HepG2 (cell line): Measurements from ENCODE around the gene TNFAIP1. TPM values are rescaled to one million over a fixed set of nuclear protein-coding genes. Genes with fewer than 3 reads are reported as not detected.

Experiments
- HNRNPK ChIP-seq: fragments of 200-400 bp; formaldehyde crosslinking; IDR thresholded peaks from 2 replicates; pipeline ENCODE4 v1.6.1; 2018; ENCODE audit warnings: low read length, low read depth, moderate library complexity, mild to moderate bottlenecking; ENCODE audit not compliant: poor library complexity, severe bottlenecking
- JUND ChIP-seq: sonication (generic); formaldehyde crosslinking; IDR thresholded peaks from 2 replicates; pipeline ENCODE4 v1.8.0; 2022; ENCODE audit warnings: mild to moderate bottlenecking, missing genetic modification reagents
- KAT7 ChIP-seq: IDR thresholded peaks from 2 replicates; pipeline ENCODE4 v1.6.1; 2018; ENCODE audit warnings: borderline replicate concordance, missing compliant biosample characterization
- PCBP2 ChIP-seq: fragments of 200-400 bp; formaldehyde crosslinking; optimal IDR thresholded peaks from 2 replicates; pipeline ENCODE3; 2018; ENCODE audit warnings: low read length, low read depth; ENCODE audit not compliant: poor library complexity, severe bottlenecking
- PHB2 ChIP-seq: fragments of 450-650 bp; IDR thresholded peaks from 2 replicates; pipeline ENCODE4 v1.6.1; 2018; ENCODE audit not compliant: partially characterized antibody
- PTBP1 ChIP-seq: fragments of 200-400 bp; formaldehyde crosslinking; IDR thresholded peaks from 2 replicates; pipeline ENCODE4 v1.6.1; 2018; ENCODE audit warnings: low read length, low read depth; ENCODE audit not compliant: poor library complexity, severe bottlenecking
- RBAK ChIP-seq: sonication (generic); formaldehyde crosslinking; IDR thresholded peaks from 2 replicates; pipeline ENCODE4 v1.5.1; 2020; ENCODE audit warnings: mild to moderate bottlenecking, missing genetic modification reagents
- ZNF230 ChIP-seq: sonication (generic); formaldehyde crosslinking; IDR thresholded peaks from 2 replicates; pipeline ENCODE4 v1.4.0; 2020; ENCODE audit warnings: mild to moderate bottlenecking, missing genetic modification reagents
- ZNF292 ChIP-seq: sonication (generic); formaldehyde crosslinking; IDR thresholded peaks from 2 replicates; pipeline ENCODE4 v1.8.1; 2022; ENCODE audit warnings: mild to moderate bottlenecking, low read depth, missing genetic modification reagents, borderline replicate concordance
- ZNF558 ChIP-seq: sonication (generic); formaldehyde crosslinking; IDR thresholded peaks from 2 replicates; pipeline ENCODE4 v1.9.0; 2022; ENCODE audit warnings: mild to moderate bottlenecking, missing genetic modification reagents, borderline replicate concordance
- ZNF607 ChIP-seq: sonication (generic); formaldehyde crosslinking; IDR thresholded peaks from 2 replicates; pipeline ENCODE4 v1.5.1; 2020; ENCODE audit warnings: missing genetic modification reagents, mild to moderate bottlenecking, borderline replicate concordance
- ZNF773 ChIP-seq: sonication (generic); formaldehyde crosslinking; IDR thresholded peaks from 2 replicates; pipeline ENCODE4 v1.4.0; 2020; ENCODE audit warnings: missing genetic modification reagents, borderline replicate concordance
- polyA plus RNA-seq, 8 experiments: library from polyadenylated mRNA; depleted of rRNA in 3 of 8; stranded (reverse) in 7 of 8; unstranded in 1 of 8; fragments of >200 nt; fragmentation: Illumina TruSeq in 4 of 8; extraction: Trizol in 4 of 8; gene quantifications; 2 replicates each; pipeline versions ENCODE4 v1.2.1 to v1.2.3, GENCODE V29; 2011 to 2016; ENCODE audit warnings: low read depth in 4 of 8, missing spikeins in 1 of 8, mixed read lengths in 1 of 8; ENCODE audit not compliant: insufficient read depth in 1 of 8
- total RNA-seq, 5 experiments: library from RNA; depleted of rRNA; stranded (reverse); fragments of >200 nt; fragmentation: Illumina TruSeq; extraction: Trizol; gene quantifications; 2 replicates each; pipeline ENCODE4 v1.2.3, GENCODE V29; 2016; ENCODE audit warnings: low read depth in 1 of 5
- TF ChIP-seq, protein P1 (sequence below): sonication (generic); formaldehyde crosslinking; IDR thresholded peaks from 2 replicates; pipeline ENCODE4 v1.4.0; 2020; ENCODE audit warnings: missing genetic modification reagents
- TF ChIP-seq, protein P2 (sequence below): IDR thresholded peaks from 2 replicates; pipeline ENCODE4 v1.6.1; 2012; ENCODE audit warnings: low read length, improper control_type of control experiment
- TF ChIP-seq, protein P3 (sequence below): sonication (generic); formaldehyde crosslinking; IDR thresholded peaks from 2 replicates; pipeline ENCODE4 v1.8.0; 2022; ENCODE audit warnings: missing genetic modification reagents, mild to moderate bottlenecking, borderline replicate concordance
- TF ChIP-seq, protein P4 (sequence below), 2 experiments: sonication (generic) in 1 of 2; formaldehyde crosslinking in 1 of 2; IDR thresholded peaks; 2 replicates each; pipeline versions ENCODE4 v1.4.0 to v1.6.1; 2018 to 2020; ENCODE audit warnings: missing genetic modification reagents in 2 of 2, borderline replicate concordance in 1 of 2, low read depth in 1 of 2, mild to moderate bottlenecking in 1 of 2, missing biosample characterization in 1 of 2

The TNFAIP1 gene
- total and polyA plus RNA-seq, 2 of the 13 experiments (the other 11 are each of a cell fraction or from before 2014, with no cell fraction given) = 17.5 to 40.6 TPM

DNA sequence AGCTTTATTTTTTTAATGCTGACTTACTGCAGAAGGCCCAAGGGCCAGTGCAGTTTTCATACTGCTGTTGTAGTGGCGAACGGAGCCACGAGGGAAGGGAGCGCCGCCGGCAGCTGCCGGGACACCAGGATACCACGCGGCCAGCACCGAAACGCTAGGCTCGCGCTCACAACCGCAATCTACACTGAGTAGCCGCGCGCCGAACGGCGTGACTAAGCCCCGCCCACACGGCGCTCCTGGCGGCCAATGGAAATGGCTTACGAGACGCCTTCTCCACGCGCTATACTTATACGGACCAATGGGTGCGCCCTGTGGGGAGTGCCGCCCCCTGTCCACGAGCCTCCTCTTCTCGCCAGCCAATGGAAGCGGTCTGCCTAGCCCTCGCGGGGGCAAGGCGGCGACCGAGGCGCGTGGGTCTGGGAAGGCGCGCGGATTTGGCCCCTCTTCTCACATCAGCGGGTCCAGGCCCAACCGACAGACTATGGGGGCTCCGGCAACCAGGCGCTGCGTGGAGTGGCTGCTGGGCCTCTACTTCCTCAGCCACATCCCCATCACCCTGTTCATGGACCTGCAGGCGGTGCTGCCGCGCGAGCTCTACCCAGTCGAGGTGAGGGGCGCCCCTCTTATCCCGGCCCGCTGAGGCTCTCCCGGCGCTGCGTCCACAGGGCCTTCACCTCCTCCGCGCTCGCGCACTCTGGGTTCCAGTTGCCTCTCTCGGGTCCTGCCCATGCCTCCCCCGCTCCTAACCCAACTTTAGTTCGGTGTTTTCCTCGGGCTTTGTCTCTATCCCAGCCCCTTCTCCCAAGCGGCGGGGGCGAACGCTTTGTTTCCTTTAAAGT lies 16.6 kb upstream of the TNFAIP1 start, which contains the start of gene TMEM97 (continued):
- TF ChIP-seq, protein P1, sequence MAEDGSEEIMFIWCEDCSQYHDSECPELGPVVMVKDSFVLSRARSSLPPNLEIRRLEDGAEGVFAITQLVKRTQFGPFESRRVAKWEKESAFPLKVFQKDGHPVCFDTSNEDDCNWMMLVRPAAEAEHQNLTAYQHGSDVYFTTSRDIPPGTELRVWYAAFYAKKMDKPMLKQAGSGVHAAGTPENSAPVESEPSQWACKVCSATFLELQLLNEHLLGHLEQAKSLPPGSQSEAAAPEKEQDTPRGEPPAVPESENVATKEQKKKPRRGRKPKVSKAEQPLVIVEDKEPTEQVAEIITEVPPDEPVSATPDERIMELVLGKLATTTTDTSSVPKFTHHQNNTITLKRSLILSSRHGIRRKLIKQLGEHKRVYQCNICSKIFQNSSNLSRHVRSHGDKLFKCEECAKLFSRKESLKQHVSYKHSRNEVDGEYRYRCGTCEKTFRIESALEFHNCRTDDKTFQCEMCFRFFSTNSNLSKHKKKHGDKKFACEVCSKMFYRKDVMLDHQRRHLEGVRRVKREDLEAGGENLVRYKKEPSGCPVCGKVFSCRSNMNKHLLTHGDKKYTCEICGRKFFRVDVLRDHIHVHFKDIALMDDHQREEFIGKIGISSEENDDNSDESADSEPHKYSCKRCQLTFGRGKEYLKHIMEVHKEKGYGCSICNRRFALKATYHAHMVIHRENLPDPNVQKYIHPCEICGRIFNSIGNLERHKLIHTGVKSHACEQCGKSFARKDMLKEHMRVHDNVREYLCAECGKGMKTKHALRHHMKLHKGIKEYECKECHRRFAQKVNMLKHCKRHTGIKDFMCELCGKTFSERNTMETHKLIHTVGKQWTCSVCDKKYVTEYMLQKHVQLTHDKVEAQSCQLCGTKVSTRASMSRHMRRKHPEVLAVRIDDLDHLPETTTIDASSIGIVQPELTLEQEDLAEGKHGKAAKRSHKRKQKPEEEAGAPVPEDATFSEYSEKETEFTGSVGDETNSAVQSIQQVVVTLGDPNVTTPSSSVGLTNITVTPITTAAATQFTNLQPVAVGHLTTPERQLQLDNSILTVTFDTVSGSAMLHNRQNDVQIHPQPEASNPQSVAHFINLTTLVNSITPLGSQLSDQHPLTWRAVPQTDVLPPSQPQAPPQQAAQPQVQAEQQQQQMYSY (CRISPR knock-in tag) = no peak
- TF ChIP-seq, protein P2, sequence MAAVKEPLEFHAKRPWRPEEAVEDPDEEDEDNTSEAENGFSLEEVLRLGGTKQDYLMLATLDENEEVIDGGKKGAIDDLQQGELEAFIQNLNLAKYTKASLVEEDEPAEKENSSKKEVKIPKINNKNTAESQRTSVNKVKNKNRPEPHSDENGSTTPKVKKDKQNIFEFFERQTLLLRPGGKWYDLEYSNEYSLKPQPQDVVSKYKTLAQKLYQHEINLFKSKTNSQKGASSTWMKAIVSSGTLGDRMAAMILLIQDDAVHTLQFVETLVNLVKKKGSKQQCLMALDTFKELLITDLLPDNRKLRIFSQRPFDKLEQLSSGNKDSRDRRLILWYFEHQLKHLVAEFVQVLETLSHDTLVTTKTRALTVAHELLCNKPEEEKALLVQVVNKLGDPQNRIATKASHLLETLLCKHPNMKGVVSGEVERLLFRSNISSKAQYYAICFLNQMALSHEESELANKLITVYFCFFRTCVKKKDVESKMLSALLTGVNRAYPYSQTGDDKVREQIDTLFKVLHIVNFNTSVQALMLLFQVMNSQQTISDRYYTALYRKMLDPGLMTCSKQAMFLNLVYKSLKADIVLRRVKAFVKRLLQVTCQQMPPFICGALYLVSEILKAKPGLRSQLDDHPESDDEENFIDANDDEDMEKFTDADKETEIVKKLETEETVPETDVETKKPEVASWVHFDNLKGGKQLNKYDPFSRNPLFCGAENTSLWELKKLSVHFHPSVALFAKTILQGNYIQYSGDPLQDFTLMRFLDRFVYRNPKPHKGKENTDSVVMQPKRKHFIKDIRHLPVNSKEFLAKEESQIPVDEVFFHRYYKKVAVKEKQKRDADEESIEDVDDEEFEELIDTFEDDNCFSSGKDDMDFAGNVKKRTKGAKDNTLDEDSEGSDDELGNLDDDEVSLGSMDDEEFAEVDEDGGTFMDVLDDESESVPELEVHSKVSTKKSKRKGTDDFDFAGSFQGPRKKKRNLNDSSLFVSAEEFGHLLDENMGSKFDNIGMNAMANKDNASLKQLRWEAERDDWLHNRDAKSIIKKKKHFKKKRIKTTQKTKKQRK = no peak
- TF ChIP-seq ZNF607 (CRISPR knock-in tag) (peak; percentile 26), KAT7 (CRISPR knock-in tag) (peak; percentile 41; the same call in 1 of the 2 replicates), ZNF558 (CRISPR knock-in tag) (peak; percentile 80; the same call in 1 of the 2 replicates), PHB2 (no peak), ZNF773 (CRISPR knock-in tag) (0 out of 2 replicates have a peak, but pooled peaks have one; percentile 30), ZNF292 (CRISPR knock-in tag) (peak; percentile 74; the same call in 1 of the 2 replicates), PCBP2 (no peak), JUND (CRISPR knock-in tag) (peak; percentile 51; the same call in 1 of the 2 replicates), RBAK (CRISPR knock-in tag) (no peak), HNRNPK (no peak), ZNF230 (CRISPR knock-in tag) (peak; percentile 42; the same call in 1 of the 2 replicates), PTBP1 (no peak)
- TF ChIP-seq, protein P3, sequence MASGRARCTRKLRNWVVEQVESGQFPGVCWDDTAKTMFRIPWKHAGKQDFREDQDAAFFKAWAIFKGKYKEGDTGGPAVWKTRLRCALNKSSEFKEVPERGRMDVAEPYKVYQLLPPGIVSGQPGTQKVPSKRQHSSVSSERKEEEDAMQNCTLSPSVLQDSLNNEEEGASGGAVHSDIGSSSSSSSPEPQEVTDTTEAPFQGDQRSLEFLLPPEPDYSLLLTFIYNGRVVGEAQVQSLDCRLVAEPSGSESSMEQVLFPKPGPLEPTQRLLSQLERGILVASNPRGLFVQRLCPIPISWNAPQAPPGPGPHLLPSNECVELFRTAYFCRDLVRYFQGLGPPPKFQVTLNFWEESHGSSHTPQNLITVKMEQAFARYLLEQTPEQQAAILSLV (CRISPR knock-in tag) = peak; percentile 55
- TF ChIP-seq, protein P4, sequence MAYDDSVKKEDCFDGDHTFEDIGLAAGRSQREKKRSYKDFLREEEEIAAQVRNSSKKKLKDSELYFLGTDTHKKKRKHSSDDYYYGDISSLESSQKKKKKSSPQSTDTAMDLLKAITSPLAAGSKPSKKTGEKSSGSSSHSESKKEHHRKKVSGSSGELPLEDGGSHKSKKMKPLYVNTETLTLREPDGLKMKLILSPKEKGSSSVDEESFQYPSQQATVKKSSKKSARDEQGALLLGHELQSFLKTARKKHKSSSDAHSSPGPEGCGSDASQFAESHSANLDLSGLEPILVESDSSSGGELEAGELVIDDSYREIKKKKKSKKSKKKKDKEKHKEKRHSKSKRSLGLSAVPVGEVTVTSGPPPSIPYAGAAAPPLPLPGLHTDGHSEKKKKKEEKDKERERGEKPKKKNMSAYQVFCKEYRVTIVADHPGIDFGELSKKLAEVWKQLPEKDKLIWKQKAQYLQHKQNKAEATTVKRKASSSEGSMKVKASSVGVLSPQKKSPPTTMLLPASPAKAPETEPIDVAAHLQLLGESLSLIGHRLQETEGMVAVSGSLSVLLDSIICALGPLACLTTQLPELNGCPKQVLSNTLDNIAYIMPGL (CRISPR knock-in tag; IDR thresholded peaks at IDR 0.05; ENCODE audit: borderline replicate concordance in 1 of 2, low read depth in 1 of 2) = peak in 1 of 2 experiments; percentile 73; a peak in 1 of 4 replicates
